Liver (tissue), 8 donors: ENCODE data around the gene LOC128125822.

ENCODE experiments used
- DNase-seq: peaks from one replicate; pipeline ENCODE4 v3.0.0-alpha.2; 2017; ENCODE audit warnings: low spot score
- H3K27ac ChIP-seq, 2 donors: one replicate each; pipeline ENCODE4 v1.7.0; 2013; ENCODE audit warnings: inconsistent platforms in 2 of 2, low read length in 2 of 2, control low read depth in 1 of 2, low read depth in 1 of 2, mild to moderate bottlenecking in 1 of 2
- H3K27me3 ChIP-seq, 4 donors: one replicate each; pipeline versions ENCODE4 v1.6.1 to v1.7.0; 2013; ENCODE audit warnings: low read length in 3 of 4, inconsistent platforms in 1 of 4, mild to moderate bottlenecking in 1 of 4, moderate library complexity in 1 of 4; ENCODE audit not compliant: control insufficient read depth in 4 of 4, insufficient read depth in 4 of 4
- H3K36me3 ChIP-seq, 4 donors: one replicate each; pipeline versions ENCODE4 v1.6.1 to v1.7.0; 2013; ENCODE audit warnings: low read length in 3 of 4, mild to moderate bottlenecking in 3 of 4, low read depth in 1 of 4, moderate library complexity in 1 of 4; ENCODE audit not compliant: control insufficient read depth in 4 of 4, insufficient read depth in 3 of 4
- H3K4me1 ChIP-seq, 4 donors: one replicate each; pipeline versions ENCODE4 v1.6.1 to v1.7.0; 2013; ENCODE audit warnings: low read length in 3 of 4, mild to moderate bottlenecking in 3 of 4, moderate library complexity in 1 of 4; ENCODE audit not compliant: control insufficient read depth in 4 of 4, insufficient read depth in 4 of 4
- H3K4me3 ChIP-seq, 3 donors: one replicate each; pipeline versions ENCODE4 v1.6.1 to v1.7.0; 2013; ENCODE audit warnings: low read length in 3 of 3, control low read depth in 1 of 3, low read depth in 1 of 3, mild to moderate bottlenecking in 1 of 3
- H3K9ac ChIP-seq, 2 donors: one replicate each; pipeline ENCODE4 v1.7.0; 2013; ENCODE audit warnings: low read length in 2 of 2, mild to moderate bottlenecking in 2 of 2, moderate library complexity in 2 of 2, control low read depth in 1 of 2, low read depth in 1 of 2
- H3K9me3 ChIP-seq, 4 donors: one replicate each; pipeline versions ENCODE4 v1.6.1 to v1.7.0; 2013; ENCODE audit warnings: low read length in 3 of 4; ENCODE audit not compliant: control insufficient read depth in 4 of 4
- ATF3 ChIP-seq: IDR thresholded peaks from 2 replicates; pipeline ENCODE4 v1.6.1; 2016; ENCODE audit warnings: antibody characterized with exemption
- CTCF ChIP-seq: fragments of 150-350 bp; IDR thresholded peaks from 2 replicates; pipeline ENCODE4 v1.5.1; 2017; ENCODE audit warnings: improper control_type of control experiment, low read depth, low read length; ENCODE audit not compliant: missing input control
- EGR1 ChIP-seq, 2 donors: IDR thresholded peaks; 2 replicates each; pipeline ENCODE4 v1.6.1; 2016 to 2018; ENCODE audit warnings: antibody characterized with exemption in 2 of 2, low read depth in 2 of 2
- FOXA1 ChIP-seq: IDR thresholded peaks from 2 replicates; pipeline ENCODE4 v1.6.1; 2016; ENCODE audit warnings: antibody characterized with exemption
- FOXA2 ChIP-seq: IDR thresholded peaks from 2 replicates; pipeline ENCODE4 v1.6.1; 2016; ENCODE audit warnings: antibody characterized with exemption
- GABPA ChIP-seq, 2 donors: IDR thresholded peaks in 1 of 2; conservative IDR thresholded peaks in 1 of 2; 2 replicates each; pipeline ENCODE4 v1.6.1; 2016; ENCODE audit warnings: antibody characterized with exemption in 2 of 2, mild to moderate bottlenecking in 1 of 2, moderate library complexity in 1 of 2
- HNF4A ChIP-seq, 2 donors: conservative IDR thresholded peaks; 2 replicates each; pipeline ENCODE4 v1.6.1; 2016; ENCODE audit warnings: antibody characterized with exemption in 2 of 2, mild to moderate bottlenecking in 2 of 2
- HNF4G ChIP-seq: IDR thresholded peaks from 2 replicates; pipeline ENCODE4 v1.6.1; 2016; ENCODE audit warnings: antibody characterized with exemption
- JUND ChIP-seq, 2 donors: IDR thresholded peaks; 2 replicates each; pipeline ENCODE4 v1.6.1; 2016; ENCODE audit warnings: antibody characterized with exemption in 2 of 2
- MAX ChIP-seq: IDR thresholded peaks from 2 replicates; pipeline ENCODE4 v1.6.1; 2016; ENCODE audit warnings: antibody characterized with exemption
- NR2F2 ChIP-seq: IDR thresholded peaks from 2 replicates; pipeline ENCODE4 v1.6.1; 2016; ENCODE audit warnings: antibody characterized with exemption
- RAD21 ChIP-seq, 2 donors: IDR thresholded peaks; 2 replicates each; pipeline ENCODE4 v1.6.1; 2016; ENCODE audit warnings: antibody characterized with exemption in 2 of 2, mild to moderate bottlenecking in 2 of 2
- REST ChIP-seq: IDR thresholded peaks from 2 replicates; pipeline ENCODE4 v1.6.1; 2016; ENCODE audit warnings: antibody characterized with exemption, mild to moderate bottlenecking
- RXRA ChIP-seq, 2 donors: IDR thresholded peaks; 2 replicates each; pipeline ENCODE4 v1.6.1; 2017 to 2018; ENCODE audit warnings: antibody characterized with exemption in 2 of 2, mild to moderate bottlenecking in 1 of 2
- SP1 ChIP-seq: IDR thresholded peaks from 2 replicates; pipeline ENCODE4 v1.6.1; 2018; ENCODE audit warnings: antibody characterized with exemption, mild to moderate bottlenecking
- TAF1 ChIP-seq: conservative IDR thresholded peaks from 2 replicates; pipeline ENCODE4 v1.6.1; 2016; ENCODE audit warnings: antibody characterized with exemption, mild to moderate bottlenecking
- YY1 ChIP-seq: IDR thresholded peaks from 2 replicates; pipeline ENCODE4 v1.6.1; 2016; ENCODE audit warnings: antibody characterized with exemption, mild to moderate bottlenecking
- ZBTB33 ChIP-seq: IDR thresholded peaks from 2 replicates; pipeline ENCODE4 v1.6.1; 2016; ENCODE audit warnings: antibody characterized with exemption
- WGBS: extraction: QIAGEN DNeasy Blood & Tissue Kit; methylation state at CpG from one replicate; pipeline ENCODE4 v1.1.7; 2013; 5-methylcytosine and 5-hydroxymethylcytosine counted together
- donor health status: healthy.
- donor health status: healthy.
- donor health status: healthy.
- donor health status: healthy.
- donor health status: healthy.

LOC128125822 gene

GRCh38 chr6:63527658-63528514 is 44.4 kb upstream of the LOC128125822 start:
- Histone ChIP-seq H3K36me3 (peaks cover 0 to 2% (median under 1%) of the 10 kb centered on the region in 4 donors), H3K4me3 (peak overlapping the region in 2 of 3 donors; percentile 7 to 28), H3K9me3 (no peaks in the 10 kb centered on the region), H3K27ac (peak overlapping the region; percentile 79 to 91), H3K27me3 (no peaks in the 10 kb centered on the region), H3K4me1 (peaks cover 3 to 8% (median 6%) of the 10 kb centered on the region in 4 donors), H3K9ac (peak overlapping the region in 1 of 2 donors; percentile 90)
- 81% methylated on average over 6 of the region's 6 CpGs for WGBS
- DNase-seq: no peak
- peak; percentile 71 for TF ChIP-seq YY1
- peak; percentile 63 to 64 for TF ChIP-seq RAD21 (IDR thresholded peaks at IDR 0.05)
- no peak for TF ChIP-seq TAF1
- TF ChIP-seq GABPA (IDR thresholded peaks at IDR 0.05 in 1 of 2, conservative IDR thresholded peaks at IDR 0.05 in 1 of 2): peak in 1 of 2 donors; percentile 21
- no peak for TF ChIP-seq HNF4G
- peak; percentile 71 to 99 for TF ChIP-seq EGR1 (IDR thresholded peaks at IDR 0.05; ENCODE audit: low read depth in 2 of 2)
- peak; percentile 100 for TF ChIP-seq JUND (IDR thresholded peaks at IDR 0.05)
- TF ChIP-seq SP1: peak; percentile 82
- TF ChIP-seq CTCF: no peak
- peak; percentile 88 for TF ChIP-seq REST
- peak; percentile 70 for TF ChIP-seq MAX
- peak; percentile 68 for TF ChIP-seq ZBTB33
- peak; percentile 45 to 86 for TF ChIP-seq HNF4A (conservative IDR thresholded peaks at IDR 0.05)
- peak; percentile 99 for TF ChIP-seq ATF3
- peak; percentile 49 to 90 for TF ChIP-seq RXRA (IDR thresholded peaks at IDR 0.05)
- TF ChIP-seq NR2F2: no peak
- TF ChIP-seq FOXA2: peak; percentile 59
- TF ChIP-seq FOXA1: peak; percentile 39
